Measurements from ENCODE around the gene RS1. TPM values are rescaled to one million over a fixed set of nuclear protein-coding genes. Genes with fewer than 3 reads are reported as not detected.

Gene RS1
- total RNA-seq, 5 donors from 2014 or later (not counting 1 experiment from before 2014, with no cell fraction given), result not detected

GRCh38 chrX:18591834-18592233 is 80.1 kb downstream of the RS1 start:
- H3K4me3 Mint-ChIP-seq, result no peak overlapping the region
- Histone ChIP-seq H3K27ac (ENCODE audit: low read length) (no peak overlapping the region), H3K27me3 (replicated peaks in 1 of 2; ENCODE audit: control insufficient read depth in 2 of 2, extremely low read depth in 1 of 2, insufficient read depth in 2 of 2, low read length in 1 of 2) (no peaks in the 10 kb centered on the region), H3K9me3 (no peaks in the 10 kb centered on the region), H3K4me3 (ENCODE audit: control insufficient read depth in 1 of 2, extremely low read depth in 1 of 2, low read length in 1 of 2) (no peak overlapping the region), H3K4me1 (ENCODE audit: control insufficient read depth in 1 of 2, extremely low read depth in 1 of 2, insufficient read depth in 2 of 2, low read length in 2 of 2) (no peaks in the 10 kb centered on the region), H3K36me3 (ENCODE audit: control insufficient read depth in 2 of 2, extremely low read depth in 1 of 2, insufficient read depth in 1 of 2, low read length in 1 of 2) (no peaks in the 10 kb centered on the region)
- no peak overlapping the region for H3K27ac Mint-ChIP-seq
- peaks cover 29% of the 10 kb centered on the region for H3K36me3 Mint-ChIP-seq
- no peak for DNase-seq
- ATAC-seq (replicated peaks in 1 of 4), result no peak
- H3K9me3 Mint-ChIP-seq, result no peaks in the 10 kb centered on the region
- CTCF ChIA-PET, result no interaction called here
- WGBS (ENCODE audit: insufficient coverage), result 80% methylated on average over 1 of the region's 2 CpGs
- H3K27me3 Mint-ChIP-seq, result no peaks in the 10 kb centered on the region
- POLR2A ChIA-PET, result no interaction called here
- no peaks in the 10 kb centered on the region for H3K4me1 Mint-ChIP-seq

Other genes with a start within 250 kb of the RS1 start
- 1 to 10 TPM; 3.3 to 5.2 (median 4.1) TPM for gene CDKL5, start 246.5 kb downstream of the RS1 start, total RNA-seq
- gene PPEF1, start 35.5 kb upstream of the RS1 start, total RNA-seq, result under 1 TPM in 4 of 5 donors, not detected in 1; 0.09 to 0.55 (median 0.27) TPM

Measured in T-cell (primary cell).